ENCODE results near the gene ITGB1.

DNA sequence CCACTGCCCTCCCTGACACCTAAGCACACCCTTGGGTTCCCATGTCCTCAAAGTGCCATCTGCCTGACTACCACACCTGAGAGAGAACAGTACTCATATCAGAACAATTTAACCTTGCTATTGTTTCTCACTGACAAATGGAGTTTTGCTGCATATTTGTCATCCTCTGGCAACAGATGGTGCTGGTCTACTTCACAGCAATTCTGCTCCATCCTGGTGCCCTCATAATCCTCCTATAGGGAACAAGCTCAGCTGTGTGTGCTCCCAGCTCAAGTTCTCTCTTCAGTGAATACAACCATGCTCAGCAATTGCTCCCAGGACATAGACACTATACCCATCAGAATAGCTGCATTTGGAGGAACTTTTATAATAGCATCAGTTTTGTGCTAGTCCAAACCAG is 32.8 kb upstream of the ITGB1 start:
- TF ChIP-seq BRCA1 (IDR thresholded peaks at IDR 0.05; ENCODE audit: low read depth, low read length) = no peak
- TF ChIP-seq, protein P1, sequence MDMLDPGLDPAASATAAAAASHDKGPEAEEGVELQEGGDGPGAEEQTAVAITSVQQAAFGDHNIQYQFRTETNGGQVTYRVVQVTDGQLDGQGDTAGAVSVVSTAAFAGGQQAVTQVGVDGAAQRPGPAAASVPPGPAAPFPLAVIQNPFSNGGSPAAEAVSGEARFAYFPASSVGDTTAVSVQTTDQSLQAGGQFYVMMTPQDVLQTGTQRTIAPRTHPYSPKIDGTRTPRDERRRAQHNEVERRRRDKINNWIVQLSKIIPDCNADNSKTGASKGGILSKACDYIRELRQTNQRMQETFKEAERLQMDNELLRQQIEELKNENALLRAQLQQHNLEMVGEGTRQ (IDR thresholded peaks at IDR 0.05; ENCODE audit: borderline replicate concordance, low read depth, low read length) = no peak
- TF ChIP-seq, protein P2, sequence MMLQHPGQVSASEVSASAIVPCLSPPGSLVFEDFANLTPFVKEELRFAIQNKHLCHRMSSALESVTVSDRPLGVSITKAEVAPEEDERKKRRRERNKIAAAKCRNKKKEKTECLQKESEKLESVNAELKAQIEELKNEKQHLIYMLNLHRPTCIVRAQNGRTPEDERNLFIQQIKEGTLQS (IDR thresholded peaks at IDR 0.05; ENCODE audit: borderline replicate concordance, extremely low read depth, low read depth, low read length) = no peak
- TF ChIP-seq, protein P3, sequence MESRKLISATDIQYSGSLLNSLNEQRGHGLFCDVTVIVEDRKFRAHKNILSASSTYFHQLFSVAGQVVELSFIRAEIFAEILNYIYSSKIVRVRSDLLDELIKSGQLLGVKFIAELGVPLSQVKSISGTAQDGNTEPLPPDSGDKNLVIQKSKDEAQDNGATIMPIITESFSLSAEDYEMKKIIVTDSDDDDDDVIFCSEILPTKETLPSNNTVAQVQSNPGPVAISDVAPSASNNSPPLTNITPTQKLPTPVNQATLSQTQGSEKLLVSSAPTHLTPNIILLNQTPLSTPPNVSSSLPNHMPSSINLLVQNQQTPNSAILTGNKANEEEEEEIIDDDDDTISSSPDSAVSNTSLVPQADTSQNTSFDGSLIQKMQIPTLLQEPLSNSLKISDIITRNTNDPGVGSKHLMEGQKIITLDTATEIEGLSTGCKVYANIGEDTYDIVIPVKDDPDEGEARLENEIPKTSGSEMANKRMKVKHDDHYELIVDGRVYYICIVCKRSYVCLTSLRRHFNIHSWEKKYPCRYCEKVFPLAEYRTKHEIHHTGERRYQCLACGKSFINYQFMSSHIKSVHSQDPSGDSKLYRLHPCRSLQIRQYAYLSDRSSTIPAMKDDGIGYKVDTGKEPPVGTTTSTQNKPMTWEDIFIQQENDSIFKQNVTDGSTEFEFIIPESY (IDR thresholded peaks at IDR 0.05) = no peak
- no peak for TF ChIP-seq RBBP5 (conservative IDR thresholded peaks at IDR 0.05)
- TF ChIP-seq, protein P4, sequence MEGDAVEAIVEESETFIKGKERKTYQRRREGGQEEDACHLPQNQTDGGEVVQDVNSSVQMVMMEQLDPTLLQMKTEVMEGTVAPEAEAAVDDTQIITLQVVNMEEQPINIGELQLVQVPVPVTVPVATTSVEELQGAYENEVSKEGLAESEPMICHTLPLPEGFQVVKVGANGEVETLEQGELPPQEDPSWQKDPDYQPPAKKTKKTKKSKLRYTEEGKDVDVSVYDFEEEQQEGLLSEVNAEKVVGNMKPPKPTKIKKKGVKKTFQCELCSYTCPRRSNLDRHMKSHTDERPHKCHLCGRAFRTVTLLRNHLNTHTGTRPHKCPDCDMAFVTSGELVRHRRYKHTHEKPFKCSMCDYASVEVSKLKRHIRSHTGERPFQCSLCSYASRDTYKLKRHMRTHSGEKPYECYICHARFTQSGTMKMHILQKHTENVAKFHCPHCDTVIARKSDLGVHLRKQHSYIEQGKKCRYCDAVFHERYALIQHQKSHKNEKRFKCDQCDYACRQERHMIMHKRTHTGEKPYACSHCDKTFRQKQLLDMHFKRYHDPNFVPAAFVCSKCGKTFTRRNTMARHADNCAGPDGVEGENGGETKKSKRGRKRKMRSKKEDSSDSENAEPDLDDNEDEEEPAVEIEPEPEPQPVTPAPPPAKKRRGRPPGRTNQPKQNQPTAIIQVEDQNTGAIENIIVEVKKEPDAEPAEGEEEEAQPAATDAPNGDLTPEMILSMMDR (IDR thresholded peaks at IDR 0.05 in 2 of 3, conservative IDR thresholded peaks at IDR 0.05 in 1 of 3; ENCODE audit: control insufficient read depth in 2 of 3, extremely low read depth in 1 of 3, insufficient read depth in 1 of 3, low read depth in 3 of 3, low read length in 3 of 3) = no peak
- TF ChIP-seq, protein P5, sequence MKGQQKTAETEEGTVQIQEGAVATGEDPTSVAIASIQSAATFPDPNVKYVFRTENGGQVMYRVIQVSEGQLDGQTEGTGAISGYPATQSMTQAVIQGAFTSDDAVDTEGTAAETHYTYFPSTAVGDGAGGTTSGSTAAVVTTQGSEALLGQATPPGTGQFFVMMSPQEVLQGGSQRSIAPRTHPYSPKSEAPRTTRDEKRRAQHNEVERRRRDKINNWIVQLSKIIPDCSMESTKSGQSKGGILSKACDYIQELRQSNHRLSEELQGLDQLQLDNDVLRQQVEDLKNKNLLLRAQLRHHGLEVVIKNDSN (IDR thresholded peaks at IDR 0.05; ENCODE audit: borderline replicate concordance, extremely low read length, insufficient read depth, low read depth, low read length) = no peak
- no peak for TF ChIP-seq MYC (IDR thresholded peaks at IDR 0.05; ENCODE audit: insufficient read depth, insufficient read length, insufficient replicate concordance, low read length, severe bottlenecking)
- TF ChIP-seq SP1 (IDR thresholded peaks at IDR 0.05; ENCODE audit: low read depth, low read length) = no peak
